22Rv1 (cell line): ENCODE data around the gene ADAM8.

Experiments used
- ZFX ChIP-seq: fragments of 450-650 bp; IDR thresholded peaks from 2 replicates; pipeline ENCODE4 v1.6.1; 2017; ENCODE audit warnings: antibody characterized with exemption, borderline replicate concordance
- TF ChIP-seq, protein P1 (sequence below): fragments of 450-650 bp; IDR thresholded peaks from 2 replicates; pipeline ENCODE4 v1.5.1; 2017; ENCODE audit warnings: mild to moderate bottlenecking

DNA sequence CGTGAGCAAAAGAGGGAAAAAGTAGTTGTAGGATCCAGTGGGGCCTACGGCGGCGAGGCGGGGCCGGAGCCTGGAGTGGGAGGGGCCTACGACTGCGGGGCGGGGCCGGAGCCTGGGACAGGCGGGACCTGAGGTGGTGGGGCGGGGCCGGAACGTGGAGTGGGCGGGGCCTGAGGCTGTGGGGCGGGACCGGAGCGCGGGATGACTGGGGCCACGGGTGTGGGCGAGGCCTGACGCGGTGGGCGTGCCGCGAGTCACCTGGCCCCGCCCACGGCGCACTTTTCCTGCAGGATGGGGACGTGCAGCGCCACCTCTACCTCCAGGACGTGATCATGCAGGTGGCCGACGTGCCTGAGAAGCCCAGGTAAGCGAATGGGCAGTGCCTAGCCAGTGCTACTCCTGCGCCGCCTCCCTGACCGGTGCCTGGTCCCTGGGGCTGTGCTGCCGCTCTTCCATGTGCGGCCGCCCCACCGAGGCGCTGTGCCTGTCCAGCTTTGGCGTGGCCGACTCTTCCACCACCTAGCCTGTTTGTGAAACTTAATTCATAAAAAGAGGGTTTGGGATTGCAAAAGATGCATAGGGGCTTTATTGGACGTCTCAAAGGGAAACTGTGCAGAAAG, 32.5 kb upstream of the ADAM8 start:
- TF ChIP-seq, protein P1, sequence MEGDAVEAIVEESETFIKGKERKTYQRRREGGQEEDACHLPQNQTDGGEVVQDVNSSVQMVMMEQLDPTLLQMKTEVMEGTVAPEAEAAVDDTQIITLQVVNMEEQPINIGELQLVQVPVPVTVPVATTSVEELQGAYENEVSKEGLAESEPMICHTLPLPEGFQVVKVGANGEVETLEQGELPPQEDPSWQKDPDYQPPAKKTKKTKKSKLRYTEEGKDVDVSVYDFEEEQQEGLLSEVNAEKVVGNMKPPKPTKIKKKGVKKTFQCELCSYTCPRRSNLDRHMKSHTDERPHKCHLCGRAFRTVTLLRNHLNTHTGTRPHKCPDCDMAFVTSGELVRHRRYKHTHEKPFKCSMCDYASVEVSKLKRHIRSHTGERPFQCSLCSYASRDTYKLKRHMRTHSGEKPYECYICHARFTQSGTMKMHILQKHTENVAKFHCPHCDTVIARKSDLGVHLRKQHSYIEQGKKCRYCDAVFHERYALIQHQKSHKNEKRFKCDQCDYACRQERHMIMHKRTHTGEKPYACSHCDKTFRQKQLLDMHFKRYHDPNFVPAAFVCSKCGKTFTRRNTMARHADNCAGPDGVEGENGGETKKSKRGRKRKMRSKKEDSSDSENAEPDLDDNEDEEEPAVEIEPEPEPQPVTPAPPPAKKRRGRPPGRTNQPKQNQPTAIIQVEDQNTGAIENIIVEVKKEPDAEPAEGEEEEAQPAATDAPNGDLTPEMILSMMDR: peak; percentile 46
- no peak for TF ChIP-seq ZFX
